Stimulated activated CD8-positive, alpha-beta memory T cell treated with anti-CD3 and anti-CD28 coated beads, Interleukin-4, amount 100 ng/mL, for 1 hour (primary cell): ENCODE results near the gene SATB2.

Source experiments
- DNase-seq, 2 donors: peaks; one replicate each; pipeline ENCODE4 v3.0.0-alpha.2; 2020; ENCODE audit warnings: low read depth in 2 of 2, low spot score in 1 of 2

The SATB2 gene

DNA sequence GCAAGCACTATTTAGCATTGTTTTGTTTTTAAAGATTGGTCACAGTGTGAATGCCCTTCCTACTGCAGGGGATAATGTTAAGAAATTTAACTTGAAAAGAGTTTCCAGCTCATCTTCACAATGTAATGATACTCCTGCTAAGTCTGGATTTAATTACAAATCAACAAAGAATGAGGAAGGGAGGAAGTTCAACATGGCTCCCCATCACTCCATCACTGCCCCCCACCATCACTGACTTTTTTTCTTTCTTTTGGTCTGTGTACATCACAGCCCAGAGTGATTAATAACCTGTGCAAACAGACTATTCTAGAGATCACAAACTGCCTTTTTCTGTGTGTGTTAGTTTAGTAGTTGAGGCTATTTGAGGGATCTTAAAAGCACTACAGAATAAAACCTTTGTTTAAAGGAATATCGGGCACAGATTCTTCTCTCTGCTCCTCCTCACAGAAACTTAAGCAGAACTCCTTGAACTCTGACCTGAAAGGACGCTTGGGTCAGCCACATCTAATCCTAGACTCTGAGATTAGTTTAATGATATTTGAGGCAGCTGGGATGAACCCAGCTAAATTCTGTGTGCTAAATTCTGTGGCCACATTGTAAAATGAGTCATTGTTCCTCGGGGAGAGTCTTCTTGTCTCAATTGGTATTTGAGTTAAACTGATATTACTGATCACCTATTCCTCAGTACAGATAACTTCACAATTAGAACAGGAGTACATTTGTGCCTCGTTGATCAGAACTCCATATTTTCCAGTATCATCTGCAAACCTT is 47.8 kb downstream of the SATB2 start:
- no peak for DNase-seq

GRCh38 chr2:199407421-199407820 is 50.3 kb downstream of the SATB2 start:
- DNase-seq = no peak

DNA sequence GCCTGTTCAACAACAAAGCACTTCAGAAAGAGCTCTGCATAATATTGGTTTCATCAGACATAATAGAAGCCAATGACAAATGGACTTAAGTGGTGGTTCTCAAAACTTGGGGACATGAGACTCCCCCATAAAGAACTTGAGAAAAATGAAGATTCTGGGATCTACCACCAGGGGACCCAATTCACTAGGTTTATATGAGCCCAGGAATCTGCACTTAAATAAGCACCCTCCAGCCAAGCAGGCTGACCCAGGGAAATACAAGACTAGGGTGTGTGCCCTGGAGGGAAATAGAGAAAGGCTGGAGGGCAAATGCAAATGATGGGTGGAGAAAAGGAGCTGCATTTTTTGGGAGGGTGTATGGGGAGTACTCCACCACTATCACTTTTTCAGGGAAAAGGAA is 52.5 kb downstream of the SATB2 start:
- no peak for DNase-seq

DNA sequence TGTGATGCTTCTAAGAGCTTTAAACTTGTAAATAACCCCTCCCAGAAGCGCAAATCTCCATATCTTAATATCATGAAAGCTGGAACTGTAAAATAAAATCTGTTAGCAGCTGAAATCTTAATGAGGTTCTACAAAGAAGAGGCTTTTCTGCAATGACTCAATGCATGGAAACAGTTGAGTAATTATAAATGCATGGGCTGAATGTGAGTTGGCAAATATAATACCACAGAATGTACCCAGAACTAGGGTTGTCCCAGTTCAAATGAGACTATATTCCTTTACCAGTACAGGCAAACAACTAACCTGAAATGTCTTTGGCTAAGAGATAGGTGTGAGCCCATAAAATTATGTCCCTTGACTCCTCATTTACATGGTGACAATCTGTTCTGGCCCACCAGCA is 52.9 kb downstream of the SATB2 start:
- no peak for DNase-seq

GRCh38 chr2:199395311-199395710 is 62.4 kb downstream of the SATB2 start:
- DNase-seq = no peak

- DNase-seq = no peak
These were observed 65.4 kb downstream of the SATB2 start for GRCh38 chr2:199392363-199392762.

DNA sequence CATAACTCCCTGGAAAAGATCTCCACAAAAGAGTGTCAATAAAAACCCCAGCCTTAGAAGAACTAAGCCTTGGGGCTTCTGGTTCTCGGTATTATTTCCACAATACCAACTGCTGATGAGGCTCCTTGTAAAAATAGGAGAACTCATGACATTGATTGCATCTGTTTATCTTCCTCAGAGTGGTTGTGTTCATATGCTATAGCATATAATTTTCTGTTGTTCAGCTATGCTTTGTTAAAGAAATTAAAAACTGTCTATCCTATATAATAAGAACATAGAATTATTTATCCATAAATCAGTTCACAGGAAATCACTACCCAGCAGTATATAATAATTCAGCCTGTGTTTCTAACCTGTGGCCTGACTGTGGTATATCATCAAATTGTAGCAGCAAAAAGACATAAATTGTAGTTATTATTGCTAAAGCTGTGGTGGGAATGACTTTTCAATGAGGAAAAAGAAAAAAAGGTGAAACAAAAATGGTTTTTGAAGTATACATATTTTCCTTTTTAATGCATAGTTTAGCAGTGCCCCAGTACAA is 68.9 kb downstream of the SATB2 start:
- DNase-seq = no peak

- no peak for DNase-seq
These were observed 73.7 kb downstream of the SATB2 start for GRCh38 chr2:199384043-199384442.

- no peak for DNase-seq
These were observed 74.7 kb downstream of the SATB2 start for GRCh38 chr2:199383021-199383420.

- no peak for DNase-seq
These were observed 75.6 kb downstream of the SATB2 start for GRCh38 chr2:199382091-199382490.

DNA sequence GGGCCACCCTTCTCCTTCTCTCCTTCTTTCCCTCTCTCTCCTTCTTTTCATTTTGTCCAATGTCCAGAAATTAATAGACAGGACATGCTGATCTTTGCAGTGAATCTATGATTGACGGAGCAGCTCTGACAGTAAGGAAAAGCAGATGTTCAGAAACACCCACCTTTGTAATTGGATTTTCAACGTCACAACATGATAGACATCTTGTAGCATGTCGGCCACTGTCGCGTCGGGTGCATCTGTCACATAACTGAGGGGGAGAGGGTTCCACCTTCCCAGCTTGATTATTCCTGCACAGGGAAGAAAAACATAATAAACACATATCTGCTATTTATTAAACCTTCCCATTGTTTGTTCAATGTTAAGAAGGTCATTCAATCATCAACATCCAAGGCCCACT is 76.2 kb downstream of the SATB2 start:
- no peak for DNase-seq

DNA sequence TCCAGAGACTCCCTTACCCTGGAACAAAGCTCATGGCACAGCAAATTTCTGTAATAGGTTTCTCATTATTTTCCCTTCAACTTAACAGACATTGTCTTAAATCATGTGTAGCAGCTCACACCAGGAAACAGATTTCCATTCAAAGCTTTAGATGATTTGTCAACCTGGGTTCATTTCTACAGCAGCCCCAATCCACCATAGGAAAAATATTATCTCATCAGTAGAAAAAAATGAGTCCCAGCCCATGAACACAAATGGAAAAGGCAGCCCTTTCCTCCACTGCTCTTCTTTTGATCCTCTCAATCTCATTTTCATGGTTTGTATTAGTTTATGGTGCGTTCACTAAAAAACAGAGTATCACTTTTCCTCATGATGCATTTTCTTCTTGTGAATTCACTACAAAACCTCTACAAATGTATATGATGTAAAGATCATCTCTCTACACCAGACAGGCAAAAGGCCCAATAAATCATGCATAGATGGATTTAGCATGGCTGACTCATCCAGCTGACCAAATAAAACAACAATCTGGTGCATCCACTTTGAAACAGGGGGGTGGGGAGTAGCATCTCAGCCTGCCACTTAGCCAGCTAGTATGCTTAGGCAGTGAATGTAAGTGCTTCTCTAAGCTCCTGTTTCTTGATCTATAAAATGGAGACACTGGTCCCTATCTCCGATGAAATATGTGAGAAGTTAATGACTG is 78.6 kb downstream of the SATB2 start:
- no peak for DNase-seq

DNA sequence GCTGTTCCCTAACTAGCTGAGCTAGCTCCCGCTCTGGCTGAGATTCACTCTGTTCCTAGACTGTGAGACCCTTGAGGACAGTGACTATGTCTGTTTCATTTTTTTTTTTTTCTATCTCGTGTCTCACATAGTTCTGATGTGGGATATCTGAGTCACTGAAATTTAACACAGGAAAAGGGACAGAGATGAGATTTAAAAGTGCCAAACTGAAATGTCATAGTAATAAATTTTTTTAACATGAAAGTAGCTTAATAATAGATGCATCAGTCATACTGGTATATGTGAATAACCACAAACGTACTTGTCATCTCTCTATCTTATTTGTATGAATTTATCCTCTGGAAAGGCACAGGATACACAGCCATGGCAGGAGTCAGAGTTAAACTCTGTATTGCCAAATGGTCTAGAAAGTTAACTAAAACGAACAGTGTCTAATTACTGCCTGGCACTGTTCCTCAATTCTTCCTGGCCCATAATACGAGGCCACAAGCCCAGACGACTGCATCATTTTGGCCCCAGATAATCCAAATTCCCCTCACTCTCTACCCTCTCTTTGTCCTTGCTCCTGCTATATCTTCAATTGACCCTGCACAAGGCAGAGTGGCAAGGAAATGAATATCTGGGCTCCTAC is 87.5 kb downstream of the SATB2 start:
- no peak for DNase-seq

GRCh38 chr2:199366406-199366805 is 91.3 kb downstream of the SATB2 start:
- no peak for DNase-seq

DNA sequence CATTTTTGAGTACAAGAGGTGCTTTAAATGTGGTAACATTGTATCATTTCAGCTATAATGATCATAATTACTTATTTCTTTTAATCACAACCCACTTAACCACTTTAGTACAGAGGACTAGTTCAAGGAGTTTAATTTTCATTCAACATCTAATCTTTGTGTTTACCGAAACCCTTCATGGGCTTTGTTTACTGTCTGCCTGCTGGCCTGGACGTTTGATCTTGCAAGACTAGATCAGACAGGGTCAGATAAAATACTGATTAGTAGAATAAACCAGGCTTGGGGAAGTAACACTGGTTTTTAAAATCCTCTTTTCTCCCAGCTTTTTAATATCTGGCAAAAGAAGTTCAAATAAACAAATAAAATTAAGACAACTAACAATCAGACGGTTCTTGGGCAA is 93.6 kb downstream of the SATB2 start:
- no peak for DNase-seq

DNA sequence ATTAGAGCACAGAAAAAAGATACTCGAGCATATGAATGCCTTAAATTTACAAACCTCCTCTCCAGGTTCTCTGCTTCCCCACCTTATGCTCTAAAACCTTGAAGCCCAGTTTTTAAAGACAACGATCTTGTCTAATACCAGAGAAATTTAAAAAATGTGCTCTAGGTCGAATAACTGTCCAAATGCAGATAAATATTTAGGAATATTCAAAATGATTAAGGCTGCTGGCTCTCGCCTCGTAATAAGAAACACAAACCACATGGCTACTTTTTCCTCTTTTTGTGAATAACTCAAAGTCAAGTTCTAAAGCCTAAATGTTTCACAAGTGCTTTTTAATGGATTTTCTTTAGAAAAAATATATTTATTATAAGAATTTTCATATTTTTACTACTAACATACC is 101.3 kb downstream of the SATB2 start:
- DNase-seq = no peak

GRCh38 chr2:199348871-199349270 is 108.9 kb downstream of the SATB2 start:
- DNase-seq = no peak

DNA sequence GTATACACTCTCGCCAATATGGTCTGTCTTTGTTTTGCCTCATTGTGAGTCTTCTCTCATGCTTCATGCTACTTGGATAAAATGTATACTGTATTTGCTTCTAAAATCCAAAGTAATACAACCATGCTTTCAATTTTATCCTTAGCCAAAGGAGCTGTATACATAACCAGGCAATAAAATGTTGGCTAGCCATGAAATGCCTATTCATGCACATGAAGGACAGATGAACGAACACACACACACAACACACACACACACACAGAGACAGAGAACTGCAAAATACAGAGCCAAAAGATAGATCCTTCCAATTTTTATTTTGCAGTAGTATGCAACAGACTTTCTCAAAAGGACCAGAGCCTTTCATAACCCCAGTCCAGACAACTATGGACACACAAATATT is 113.7 kb downstream of the SATB2 start:
- DNase-seq = no peak

DNA sequence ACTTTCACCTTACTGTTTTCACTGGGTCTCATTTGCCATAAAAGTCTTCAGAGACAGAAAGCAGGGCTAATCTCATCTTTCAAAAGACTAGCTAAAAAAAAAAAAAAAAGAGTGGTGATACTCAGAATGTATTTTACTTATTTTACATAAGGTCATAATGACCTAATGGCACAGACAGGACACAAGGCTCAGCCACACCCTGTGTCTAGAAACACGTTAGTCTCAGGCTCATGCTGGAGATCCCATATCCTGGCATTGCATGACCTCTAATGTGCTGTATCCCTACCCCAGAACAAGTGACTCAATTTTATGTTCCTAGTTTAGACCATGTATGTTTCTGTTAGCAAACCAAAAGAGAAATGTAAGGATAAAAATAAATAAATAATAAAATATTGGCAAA is 115.4 kb downstream of the SATB2 start:
- DNase-seq = no peak

- no peak for DNase-seq
These were observed 116.6 kb downstream of the SATB2 start for GRCh38 chr2:199341123-199341522.

- no peak for DNase-seq
These were observed 117.7 kb downstream of the SATB2 start for GRCh38 chr2:199339891-199340605.
